ENCODE data around the gene AEN. TPM values are rescaled to one million over a fixed set of nuclear protein-coding genes. Genes with fewer than 3 reads are reported as not detected.

The AEN gene
- total and polyA plus RNA-seq, 3 experiments from 2014 or later, result 22.8 to 109 (median 109) TPM

DNA sequence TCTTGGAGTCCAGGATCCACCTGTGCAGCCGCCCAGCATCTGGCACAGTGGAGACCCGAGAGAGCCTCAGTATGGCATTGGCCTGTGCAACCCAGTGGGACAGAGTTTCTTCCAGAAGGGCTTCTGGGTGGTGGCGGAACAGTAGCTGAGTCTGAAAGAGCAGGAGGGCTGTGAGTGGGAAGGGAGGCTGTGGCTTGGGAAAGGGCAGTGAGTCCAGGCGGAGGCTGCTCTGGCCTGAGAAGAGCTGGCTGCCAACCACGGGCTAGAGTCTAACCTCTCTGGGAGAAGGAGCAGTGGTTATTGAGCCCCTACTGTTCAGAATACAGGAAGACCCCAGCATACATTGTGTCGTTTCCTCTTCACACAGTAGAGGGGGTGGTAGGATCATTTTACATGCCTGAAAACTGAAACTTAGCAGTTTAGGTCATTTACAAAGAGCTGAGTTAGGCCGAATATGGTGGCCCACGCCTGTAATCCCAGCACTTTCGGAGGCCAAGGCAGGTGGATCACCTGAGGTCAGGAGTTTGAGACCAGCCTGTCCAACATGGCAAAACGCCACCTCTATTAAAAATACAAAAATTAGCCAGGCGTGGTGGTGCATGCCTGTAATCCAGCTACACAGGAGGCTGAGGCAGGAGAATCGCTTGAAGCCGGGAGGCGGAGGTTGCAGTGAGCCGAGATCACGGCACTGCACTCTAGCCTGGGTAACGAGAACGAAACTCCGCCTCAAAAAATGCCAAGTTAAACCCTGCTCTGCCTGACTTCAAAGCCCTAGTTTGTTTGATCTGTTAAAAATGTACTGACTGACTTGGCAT, 3.2 kb downstream of the AEN start:
- Mint-ChIP-seq H3K36me3 (peaks cover 8 to 42% (median 11%) of the 10 kb centered on the region in 3 donors), H3K27me3 (peaks cover 2 to 5% of the 10 kb centered on the region in 2 donors), H3K27ac (peak overlapping the region; percentile 86 to 99 (median 94)), H3K4me3 (peak overlapping the region; percentile 79 to 91 (median 82)), H3K4me1 (peaks cover 77 to 87% (median 80%) of the 10 kb centered on the region in 3 donors), H3K9me3 (peaks cover 0 to 2% (median 0%) of the 10 kb centered on the region in 5 donors)
- ChIA-PET CTCF (interaction anchor here (0.6 to 5.8 kb wide), 23 partner anchors 9 to 283 kb away, joined by 3 to 88 read pairs (median 5); partner anchors contain the start of gene HAPLN3), POLR2A (interaction anchor here (1.0 to 1.3 kb wide), 3 partner anchors 11 to 40 kb away, joined by 3 to 8 read pairs (median 5); no protein-coding TSS in a partner anchor)
- H3K36me3 ChIP-seq (ENCODE audit: insufficient read depth, low read length), result peaks cover 19% of the 10 kb centered on the region
- H3K4me1 ChIP-seq (ENCODE audit: insufficient read depth, low read length), result peaks cover 71% of the 10 kb centered on the region
- peak overlapping the region; percentile 45 for H3K4me3 ChIP-seq (ENCODE audit: low read length)
- DNase-seq, result peak in 4 of 5 donors; percentile 41 to 75 (median 66)
- H3K9me3 ChIP-seq (ENCODE audit: low read length), result no peaks in the 10 kb centered on the region
- no peaks in the 10 kb centered on the region for H3K27me3 ChIP-seq (ENCODE audit: insufficient read depth, low read length, poor library complexity, severe bottlenecking)
- peak overlapping the region; percentile 59 for H3K27ac ChIP-seq (ENCODE audit: low read depth, low read length)

GRCh38 chr15:88624971-88625490, 3.9 kb downstream of the AEN start:
- Histone ChIP-seq H3K9me3 (ENCODE audit: low read length) (no peaks in the 10 kb centered on the region), H3K36me3 (ENCODE audit: insufficient read depth, low read length) (peaks cover 20% of the 10 kb centered on the region), H3K27ac (ENCODE audit: low read depth, low read length) (no peak overlapping the region), H3K27me3 (ENCODE audit: insufficient read depth, low read length, poor library complexity, severe bottlenecking) (no peaks in the 10 kb centered on the region), H3K4me1 (ENCODE audit: insufficient read depth, low read length) (peaks cover 77% of the 10 kb centered on the region), H3K4me3 (ENCODE audit: low read length) (peak overlapping the region; percentile 45)
- no peak for DNase-seq
- Mint-ChIP-seq H3K4me1 (peaks cover 83 to 93% (median 86%) of the 10 kb centered on the region in 3 donors), H3K4me3 (peak overlapping the region; percentile 79 to 91 (median 82)), H3K9me3 (peaks cover 0 to 2% (median 0%) of the 10 kb centered on the region in 5 donors), H3K36me3 (peaks cover 11 to 48% (median 18%) of the 10 kb centered on the region in 3 donors), H3K27ac (peak overlapping the region; percentile 86 to 99 (median 94)), H3K27me3 (peaks cover 0 to under 1% of the 10 kb centered on the region in 2 donors)
- ChIA-PET POLR2A (interaction anchor here (1.0 to 2.8 kb wide), 4 partner anchors 10 to 39 kb away, joined by 3 to 20 read pairs (median 6); no protein-coding TSS in a partner anchor), CTCF (interaction anchor here (0.6 to 5.8 kb wide), 22 partner anchors 8 to 283 kb away, joined by 3 to 88 read pairs (median 5); partner anchors contain the start of gene HAPLN3)

DNA sequence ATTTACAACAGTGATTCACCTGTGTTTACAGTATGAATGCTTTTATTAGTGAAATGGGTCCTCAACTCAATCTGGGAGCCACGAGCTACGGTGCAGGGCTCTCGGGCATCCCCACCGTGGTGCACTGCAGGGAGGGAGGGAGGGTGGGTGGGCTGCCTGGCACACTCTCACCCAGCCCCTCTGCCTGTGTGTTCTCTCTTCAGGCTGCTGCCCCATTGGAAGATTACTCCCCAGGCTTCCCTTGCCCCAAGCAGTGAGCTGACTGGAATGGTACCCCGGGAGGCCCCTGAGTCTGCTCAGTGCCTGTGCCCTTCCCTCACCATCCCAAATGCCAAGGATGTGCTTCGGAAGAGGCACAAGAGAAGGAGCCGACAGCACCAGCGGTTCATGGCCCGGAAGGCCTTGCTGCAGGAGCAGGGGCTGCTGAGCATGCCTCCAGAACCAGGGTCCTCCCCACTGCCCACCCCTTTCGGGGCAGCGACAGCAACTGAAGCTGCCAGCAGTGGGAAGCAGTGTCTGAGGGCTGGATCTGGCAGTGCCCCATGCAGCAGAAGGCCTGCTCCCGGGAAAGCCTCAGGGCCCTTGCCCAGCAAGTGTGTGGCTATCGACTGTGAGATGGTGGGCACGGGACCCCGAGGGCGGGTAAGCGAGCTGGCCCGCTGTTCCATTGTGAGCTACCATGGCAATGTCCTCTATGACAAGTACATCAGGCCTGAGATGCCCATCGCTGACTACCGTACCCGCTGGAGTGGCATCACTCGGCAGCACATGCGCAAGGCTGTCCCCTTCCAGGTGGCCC, 5.0 kb downstream of the AEN start:
- Histone ChIP-seq H3K4me1 (ENCODE audit: insufficient read depth, low read length) (peaks cover 84% of the 10 kb centered on the region), H3K27ac (ENCODE audit: low read depth, low read length) (peak overlapping the region; percentile 39), H3K27me3 (ENCODE audit: insufficient read depth, low read length, poor library complexity, severe bottlenecking) (no peaks in the 10 kb centered on the region), H3K9me3 (ENCODE audit: low read length) (no peaks in the 10 kb centered on the region), H3K4me3 (ENCODE audit: low read length) (peak overlapping the region; percentile 32), H3K36me3 (ENCODE audit: insufficient read depth, low read length) (peaks cover 20% of the 10 kb centered on the region)
- Mint-ChIP-seq H3K27ac (peak overlapping the region; percentile 54 to 98 (median 88)), H3K27me3 (peaks cover 0 to 1% of the 10 kb centered on the region in 2 donors), H3K36me3 (peaks cover 15 to 58% (median 18%) of the 10 kb centered on the region in 3 donors), H3K4me1 (peaks cover 88 to 98% (median 93%) of the 10 kb centered on the region in 3 donors), H3K9me3 (peaks cover 0 to 2% (median 0%) of the 10 kb centered on the region in 5 donors), H3K4me3 (peak overlapping the region in 2 of 7 donors; percentile 8 to 29)
- ChIA-PET CTCF (interaction anchor here (3.6 to 5.8 kb wide), 4 partner anchors 9 to 40 kb away, joined by 24 to 88 read pairs (median 58); no protein-coding TSS in a partner anchor), POLR2A (interaction anchor here (2.8 kb wide), 1 partner anchor 10 kb away, joined by 20 read pairs; no protein-coding TSS in a partner anchor)
- no peak for DNase-seq

DNA sequence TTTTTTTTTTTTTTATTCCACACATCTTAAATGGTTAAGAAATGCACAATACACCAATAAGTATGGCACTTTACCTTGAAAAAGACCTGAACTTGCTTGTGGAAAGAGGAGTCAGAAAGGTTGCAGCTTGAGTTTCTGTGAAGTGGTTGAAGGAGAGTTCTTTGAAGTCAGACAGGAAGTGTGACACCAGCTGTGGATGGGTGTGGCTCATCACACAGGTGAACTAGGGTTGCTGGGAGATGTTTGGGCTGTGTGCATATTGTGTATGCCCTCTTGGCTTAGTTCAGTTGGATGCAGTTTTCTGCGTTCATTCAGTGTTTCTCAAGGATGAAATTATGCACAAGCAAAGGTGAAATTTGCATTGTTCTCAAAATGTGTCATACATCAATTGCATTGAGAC, 6.3 kb downstream of the AEN start:
- Histone ChIP-seq H3K9me3 (ENCODE audit: low read length) (no peaks in the 10 kb centered on the region), H3K4me3 (ENCODE audit: low read length) (peak overlapping the region; percentile 32), H3K27me3 (ENCODE audit: insufficient read depth, low read length, poor library complexity, severe bottlenecking) (no peaks in the 10 kb centered on the region), H3K27ac (ENCODE audit: low read depth, low read length) (peak overlapping the region; percentile 39), H3K36me3 (ENCODE audit: insufficient read depth, low read length) (peaks cover 23% of the 10 kb centered on the region), H3K4me1 (ENCODE audit: insufficient read depth, low read length) (peaks cover 97% of the 10 kb centered on the region)
- H3K9me3 Mint-ChIP-seq, result peaks cover 0 to 2% (median 0%) of the 10 kb centered on the region in 5 donors
- H3K27ac Mint-ChIP-seq, result peak overlapping the region; percentile 72 to 98 (median 88)
- peaks cover 18 to 61% (median 21%) of the 10 kb centered on the region in 3 donors for H3K36me3 Mint-ChIP-seq
- peaks cover 85 to 98% (median 95%) of the 10 kb centered on the region in 3 donors for H3K4me1 Mint-ChIP-seq
- H3K4me3 Mint-ChIP-seq, result peak overlapping the region; percentile 21 to 68 (median 60)
- H3K27me3 Mint-ChIP-seq, result peaks cover 0 to 1% of the 10 kb centered on the region in 2 donors
- peak in 4 of 5 donors; percentile 57 to 92 (median 86) for DNase-seq
- ChIA-PET CTCF (interaction anchor here (0.6 to 5.8 kb wide), 4 partner anchors 8 to 259 kb away, joined by 3 to 88 read pairs (median 45); no protein-coding TSS in a partner anchor), POLR2A (interaction anchor here (0.7 to 2.8 kb wide), 4 partner anchors 8 to 37 kb away, joined by 3 to 20 read pairs (median 6); no protein-coding TSS in a partner anchor)

DNA sequence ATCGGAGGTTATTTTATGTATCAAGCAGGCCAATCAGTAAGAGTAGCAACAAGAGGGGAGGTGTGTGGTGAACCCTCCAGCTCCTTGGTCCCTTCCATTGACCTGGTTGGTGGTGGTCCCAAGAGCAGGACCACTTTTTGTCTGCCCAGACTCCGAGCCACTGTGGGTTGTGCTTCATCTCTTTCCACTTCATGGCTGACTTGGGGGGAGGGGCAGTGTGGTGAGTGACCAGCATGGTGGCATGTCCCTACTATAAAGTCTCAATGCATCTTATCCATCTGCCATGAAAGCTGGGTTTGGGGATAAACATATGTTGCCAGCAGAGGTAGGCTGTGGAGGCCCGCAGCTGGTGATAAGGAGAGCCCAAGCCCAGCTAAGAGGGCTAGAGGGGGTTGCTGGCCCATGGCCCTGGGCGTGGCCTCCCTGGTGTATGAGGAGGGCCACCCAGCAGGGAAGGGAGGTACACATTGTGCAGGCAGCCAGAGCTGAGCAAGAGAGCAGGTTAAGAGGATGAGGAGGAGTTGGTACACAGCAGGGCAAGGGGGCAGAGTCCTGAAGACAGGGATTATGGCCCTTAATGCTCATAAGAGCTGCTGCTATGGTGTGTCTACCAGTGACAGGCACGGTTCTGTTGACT, 7.0 kb downstream of the AEN start:
- Histone ChIP-seq H3K9me3 (ENCODE audit: low read length) (no peaks in the 10 kb centered on the region), H3K27me3 (ENCODE audit: insufficient read depth, low read length, poor library complexity, severe bottlenecking) (no peaks in the 10 kb centered on the region), H3K27ac (ENCODE audit: low read depth, low read length) (peak overlapping the region; percentile 39), H3K4me1 (ENCODE audit: insufficient read depth, low read length) (peaks cover 95% of the 10 kb centered on the region), H3K36me3 (ENCODE audit: insufficient read depth, low read length) (peaks cover 23% of the 10 kb centered on the region), H3K4me3 (ENCODE audit: low read length) (peak overlapping the region; percentile 19)
- no peak for DNase-seq
- H3K27me3 Mint-ChIP-seq, result peaks cover 0 to 1% of the 10 kb centered on the region in 2 donors
- H3K4me3 Mint-ChIP-seq, result peak overlapping the region; percentile 28 to 68 (median 60)
- POLR2A ChIA-PET, result interaction anchor here (0.7 to 2.8 kb wide), 3 partner anchors 8 to 37 kb away, joined by 4 to 20 read pairs (median 8); no protein-coding TSS in a partner anchor
- H3K9me3 Mint-ChIP-seq, result peaks cover 0 to 2% (median 0%) of the 10 kb centered on the region in 5 donors
- peaks cover 83 to 95% (median 95%) of the 10 kb centered on the region in 3 donors for H3K4me1 Mint-ChIP-seq
- peak overlapping the region; percentile 72 to 98 (median 88) for H3K27ac Mint-ChIP-seq
- CTCF ChIA-PET, result interaction anchor here (0.6 to 5.8 kb wide), 4 partner anchors 8 to 258 kb away, joined by 3 to 88 read pairs (median 45); no protein-coding TSS in a partner anchor
- H3K36me3 Mint-ChIP-seq, result peaks cover 18 to 62% (median 23%) of the 10 kb centered on the region in 3 donors

DNA sequence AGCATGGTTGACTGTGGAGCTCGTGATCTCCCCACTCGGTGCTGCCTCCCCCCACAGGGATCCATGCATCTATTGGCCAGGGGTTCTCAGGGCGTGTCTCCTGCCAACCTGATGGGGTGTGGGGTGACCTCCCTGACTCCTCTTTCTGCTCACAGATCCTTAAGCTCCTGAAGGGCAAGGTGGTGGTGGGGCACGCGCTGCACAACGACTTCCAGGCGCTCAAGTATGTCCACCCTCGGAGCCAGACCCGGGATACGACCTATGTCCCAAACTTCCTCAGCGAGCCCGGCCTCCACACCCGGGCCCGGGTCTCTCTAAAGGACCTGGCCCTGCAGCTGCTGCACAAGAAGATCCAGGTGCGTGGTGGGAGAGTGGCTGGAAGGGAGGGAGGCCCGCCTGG, 7.9 kb downstream of the AEN start:
- Histone ChIP-seq H3K4me1 (ENCODE audit: insufficient read depth, low read length) (peaks cover 92% of the 10 kb centered on the region), H3K36me3 (ENCODE audit: insufficient read depth, low read length) (peaks cover 23% of the 10 kb centered on the region), H3K4me3 (ENCODE audit: low read length) (peak overlapping the region; percentile 13), H3K27ac (ENCODE audit: low read depth, low read length) (no peak overlapping the region), H3K27me3 (ENCODE audit: insufficient read depth, low read length, poor library complexity, severe bottlenecking) (no peaks in the 10 kb centered on the region), H3K9me3 (ENCODE audit: low read length) (no peaks in the 10 kb centered on the region)
- peak overlapping the region in 4 of 7 donors; percentile 10 to 61 (median 14) for H3K4me3 Mint-ChIP-seq
- peaks cover 18 to 64% (median 23%) of the 10 kb centered on the region in 3 donors for H3K36me3 Mint-ChIP-seq
- H3K27me3 Mint-ChIP-seq, result peaks cover 0 to 1% of the 10 kb centered on the region in 2 donors
- H3K27ac Mint-ChIP-seq, result peak overlapping the region in 7 of 8 donors; percentile 79 to 93 (median 91)
- CTCF ChIA-PET, result no interaction called here
- DNase-seq, result no peak
- H3K4me1 Mint-ChIP-seq, result peaks cover 81 to 95% (median 94%) of the 10 kb centered on the region in 3 donors
- POLR2A ChIA-PET, result interaction anchor here (1.2 kb wide), 1 partner anchor 35 kb away, joined by 3 read pairs; no protein-coding TSS in a partner anchor
- H3K9me3 Mint-ChIP-seq, result peaks cover 0 to 2% (median 0%) of the 10 kb centered on the region in 5 donors

Measured in CD8-positive, alpha-beta memory T cell (primary cell).